ENCODE data around the gene RFX5. TPM values are rescaled to one million over a fixed set of nuclear protein-coding genes. Genes with fewer than 3 reads are reported as not detected.
A peak's percentile ranks its signal among the peaks of the same experiment; 100 is the strongest.

Gene RFX5
- total and polyA plus RNA-seq, 2 donors from 2014 or later, result 17.9 to 46.6 TPM

DNA sequence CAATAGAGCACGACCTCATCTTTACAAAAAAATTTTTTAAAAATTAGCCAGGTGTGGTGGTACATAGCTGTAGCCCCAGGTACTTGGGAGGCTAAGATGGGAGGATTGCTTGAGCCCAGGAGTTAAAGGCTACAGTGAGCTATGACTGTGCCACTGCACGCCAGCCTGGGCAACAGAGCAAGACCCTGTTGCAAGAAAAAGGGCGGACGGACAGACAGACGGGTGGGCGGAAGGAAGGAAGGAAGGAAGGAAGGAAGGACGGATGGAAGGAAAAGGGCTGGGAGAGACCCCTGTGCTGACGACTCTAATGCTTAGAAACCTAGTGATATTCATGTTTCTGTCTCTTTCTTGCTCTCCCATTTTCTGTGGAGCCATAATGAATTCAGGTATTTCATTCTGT is 34.2 kb downstream of the RFX5 start:
- FAIRE-seq, result no peak
- peaks cover 0 to 30% (median 26%) of the 10 kb centered on the region in 3 donors for H3K4me1 ChIP-seq (ENCODE audit: control insufficient read depth in 2 of 3, insufficient read depth in 2 of 3, low read depth in 1 of 3, low read length in 3 of 3)

DNA sequence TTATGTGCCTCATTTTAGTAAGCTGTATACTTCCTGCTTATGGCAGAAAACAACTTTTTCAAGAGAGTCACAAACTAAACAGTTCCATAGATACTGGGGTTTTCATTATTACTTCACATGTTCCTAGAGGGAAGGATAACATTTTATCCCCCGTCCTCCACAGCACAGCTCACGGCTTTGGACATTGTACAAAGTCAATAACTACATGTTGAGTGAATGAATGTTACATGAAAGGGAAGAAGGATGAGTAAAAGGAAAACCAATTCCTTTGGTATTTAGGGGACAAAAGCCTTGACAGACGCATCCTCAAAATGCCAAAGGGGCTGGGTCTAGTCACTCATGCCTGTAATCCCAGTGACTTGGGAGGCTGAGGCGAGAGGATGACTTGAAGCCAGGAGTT is 34.6 kb downstream of the RFX5 start:
- TF ChIP-seq, protein P1, sequence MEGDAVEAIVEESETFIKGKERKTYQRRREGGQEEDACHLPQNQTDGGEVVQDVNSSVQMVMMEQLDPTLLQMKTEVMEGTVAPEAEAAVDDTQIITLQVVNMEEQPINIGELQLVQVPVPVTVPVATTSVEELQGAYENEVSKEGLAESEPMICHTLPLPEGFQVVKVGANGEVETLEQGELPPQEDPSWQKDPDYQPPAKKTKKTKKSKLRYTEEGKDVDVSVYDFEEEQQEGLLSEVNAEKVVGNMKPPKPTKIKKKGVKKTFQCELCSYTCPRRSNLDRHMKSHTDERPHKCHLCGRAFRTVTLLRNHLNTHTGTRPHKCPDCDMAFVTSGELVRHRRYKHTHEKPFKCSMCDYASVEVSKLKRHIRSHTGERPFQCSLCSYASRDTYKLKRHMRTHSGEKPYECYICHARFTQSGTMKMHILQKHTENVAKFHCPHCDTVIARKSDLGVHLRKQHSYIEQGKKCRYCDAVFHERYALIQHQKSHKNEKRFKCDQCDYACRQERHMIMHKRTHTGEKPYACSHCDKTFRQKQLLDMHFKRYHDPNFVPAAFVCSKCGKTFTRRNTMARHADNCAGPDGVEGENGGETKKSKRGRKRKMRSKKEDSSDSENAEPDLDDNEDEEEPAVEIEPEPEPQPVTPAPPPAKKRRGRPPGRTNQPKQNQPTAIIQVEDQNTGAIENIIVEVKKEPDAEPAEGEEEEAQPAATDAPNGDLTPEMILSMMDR (IDR thresholded peaks at IDR 0.05; ENCODE audit: borderline replicate concordance, extremely low read depth, insufficient read depth), result no peak
- no peak overlapping the region for H3K9ac ChIP-seq (ENCODE audit: low read length in 3 of 3)

More for the DNA sequence above, 34.2 kb downstream of the RFX5 start:
- Histone ChIP-seq H3K27me3 (ENCODE audit: control insufficient read depth, insufficient read depth, low read length) (no peaks in the 10 kb centered on the region), H3K36me3 (ENCODE audit: control insufficient read depth in 2 of 3, insufficient read depth in 3 of 3, low read length in 3 of 3) (peaks cover 12 to 54% (median 29%) of the 10 kb centered on the region in 3 donors), H3K9me3 (ENCODE audit: control insufficient read depth in 2 of 3, insufficient read depth in 1 of 3, low read length in 3 of 3) (no peaks in the 10 kb centered on the region), H3K9ac (ENCODE audit: low read length in 3 of 3) (no peak overlapping the region), H3K4me3 (ENCODE audit: low read length in 3 of 3) (no peak overlapping the region), H3K27ac (ENCODE audit: low read depth in 2 of 2, low read length in 2 of 2) (no peak overlapping the region)
- DNase-seq, result no peak
- TF ChIP-seq, protein P1 (IDR thresholded peaks at IDR 0.05; ENCODE audit: borderline replicate concordance, extremely low read depth, insufficient read depth), result no peak
- intact Hi-C loops (cut with DNase I), result no loop called here

DNA sequence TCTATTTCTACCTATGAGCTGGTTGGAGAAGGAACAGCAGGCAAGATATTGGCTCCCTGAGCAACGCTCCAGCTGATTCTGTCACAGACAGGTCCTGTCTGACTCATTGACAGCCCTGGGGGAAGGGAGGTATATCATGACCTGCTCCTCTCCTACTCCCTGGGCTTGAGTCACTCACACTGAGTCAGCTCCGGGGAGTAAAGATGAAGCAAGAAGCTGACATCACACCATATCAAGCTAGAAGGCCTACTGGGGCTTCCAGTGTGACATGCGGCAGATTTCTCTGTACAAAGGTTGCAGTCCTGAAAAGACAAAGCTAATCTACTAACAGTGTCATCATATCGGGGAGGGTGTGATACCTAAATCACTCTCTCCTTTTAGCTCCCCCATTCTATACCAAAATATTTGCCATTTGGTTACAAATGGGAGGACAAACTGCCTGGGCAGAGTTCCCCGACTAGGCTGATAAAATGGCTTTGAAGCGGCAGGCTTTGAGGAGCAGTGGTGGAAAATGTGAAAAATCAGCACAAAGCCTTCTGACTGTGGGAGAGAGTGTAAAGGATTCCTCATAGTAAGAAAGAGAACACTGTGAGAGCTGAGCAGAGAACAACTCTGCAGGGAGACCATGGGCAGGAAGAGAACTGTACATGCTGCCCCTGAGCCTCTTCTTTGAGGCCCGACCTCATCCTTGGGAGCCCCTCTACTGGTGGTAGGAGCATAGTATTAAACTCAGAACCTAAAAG is 35.3 kb downstream of the RFX5 start:
- H3K9ac ChIP-seq (ENCODE audit: low read length in 3 of 3), result peak overlapping the region in 1 of 3 donors; percentile 16
- TF ChIP-seq, protein P1 (IDR thresholded peaks at IDR 0.05; ENCODE audit: borderline replicate concordance, extremely low read depth, insufficient read depth), result no peak
- H3K4me3 ChIP-seq (ENCODE audit: low read length in 3 of 3), result no peak overlapping the region
- intact Hi-C loops (cut with DNase I), result no loop called here
- H3K4me1 ChIP-seq (ENCODE audit: control insufficient read depth in 2 of 3, insufficient read depth in 2 of 3, low read depth in 1 of 3, low read length in 3 of 3), result peaks cover 0 to 30% (median 26%) of the 10 kb centered on the region in 3 donors
- DNase-seq (peak in 1 of 5 donors; percentile 78), FAIRE-seq (no peak)
- H3K36me3 ChIP-seq (ENCODE audit: control insufficient read depth in 2 of 3, insufficient read depth in 3 of 3, low read length in 3 of 3), result peaks cover 14 to 59% (median 34%) of the 10 kb centered on the region in 3 donors
- H3K9me3 ChIP-seq (ENCODE audit: control insufficient read depth in 2 of 3, insufficient read depth in 1 of 3, low read length in 3 of 3), result no peaks in the 10 kb centered on the region
- H3K27ac ChIP-seq (ENCODE audit: low read depth in 2 of 2, low read length in 2 of 2), result peak overlapping the region; percentile 6 to 68
- no peaks in the 10 kb centered on the region for H3K27me3 ChIP-seq (ENCODE audit: control insufficient read depth, insufficient read depth, low read length)

More for the DNA sequence above, 34.6 kb downstream of the RFX5 start:
- Histone ChIP-seq H3K27me3 (ENCODE audit: control insufficient read depth, insufficient read depth, low read length) (no peaks in the 10 kb centered on the region), H3K27ac (ENCODE audit: low read depth in 2 of 2, low read length in 2 of 2) (peak overlapping the region in 1 of 2 donors; percentile 68), H3K36me3 (ENCODE audit: control insufficient read depth in 2 of 3, insufficient read depth in 3 of 3, low read length in 3 of 3) (peaks cover 12 to 58% (median 29%) of the 10 kb centered on the region in 3 donors), H3K4me3 (ENCODE audit: low read length in 3 of 3) (no peak overlapping the region), H3K9me3 (ENCODE audit: control insufficient read depth in 2 of 3, insufficient read depth in 1 of 3, low read length in 3 of 3) (no peaks in the 10 kb centered on the region), H3K4me1 (ENCODE audit: control insufficient read depth in 2 of 3, insufficient read depth in 2 of 3, low read depth in 1 of 3, low read length in 3 of 3) (peaks cover 0 to 30% (median 26%) of the 10 kb centered on the region in 3 donors)
- intact Hi-C loops (cut with DNase I), result no loop called here
- DNase-seq, result no peak
- FAIRE-seq, result no peak
